ENCODE results near the gene NCOA1.

Gene NCOA1

GRCh38 chr2:24486636-24487205 is 4.3 kb upstream of the NCOA1 start:
- no peak overlapping the region for H3K4me3 ChIP-seq (replicated peaks; ENCODE audit: low read depth, low read length)
- TF ChIP-seq, protein P1, sequence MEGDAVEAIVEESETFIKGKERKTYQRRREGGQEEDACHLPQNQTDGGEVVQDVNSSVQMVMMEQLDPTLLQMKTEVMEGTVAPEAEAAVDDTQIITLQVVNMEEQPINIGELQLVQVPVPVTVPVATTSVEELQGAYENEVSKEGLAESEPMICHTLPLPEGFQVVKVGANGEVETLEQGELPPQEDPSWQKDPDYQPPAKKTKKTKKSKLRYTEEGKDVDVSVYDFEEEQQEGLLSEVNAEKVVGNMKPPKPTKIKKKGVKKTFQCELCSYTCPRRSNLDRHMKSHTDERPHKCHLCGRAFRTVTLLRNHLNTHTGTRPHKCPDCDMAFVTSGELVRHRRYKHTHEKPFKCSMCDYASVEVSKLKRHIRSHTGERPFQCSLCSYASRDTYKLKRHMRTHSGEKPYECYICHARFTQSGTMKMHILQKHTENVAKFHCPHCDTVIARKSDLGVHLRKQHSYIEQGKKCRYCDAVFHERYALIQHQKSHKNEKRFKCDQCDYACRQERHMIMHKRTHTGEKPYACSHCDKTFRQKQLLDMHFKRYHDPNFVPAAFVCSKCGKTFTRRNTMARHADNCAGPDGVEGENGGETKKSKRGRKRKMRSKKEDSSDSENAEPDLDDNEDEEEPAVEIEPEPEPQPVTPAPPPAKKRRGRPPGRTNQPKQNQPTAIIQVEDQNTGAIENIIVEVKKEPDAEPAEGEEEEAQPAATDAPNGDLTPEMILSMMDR (IDR thresholded peaks at IDR 0.05; ENCODE audit: low read length, missing control alignments): no peak
- DNase-seq (ENCODE audit: low read depth): no peak

DNA sequence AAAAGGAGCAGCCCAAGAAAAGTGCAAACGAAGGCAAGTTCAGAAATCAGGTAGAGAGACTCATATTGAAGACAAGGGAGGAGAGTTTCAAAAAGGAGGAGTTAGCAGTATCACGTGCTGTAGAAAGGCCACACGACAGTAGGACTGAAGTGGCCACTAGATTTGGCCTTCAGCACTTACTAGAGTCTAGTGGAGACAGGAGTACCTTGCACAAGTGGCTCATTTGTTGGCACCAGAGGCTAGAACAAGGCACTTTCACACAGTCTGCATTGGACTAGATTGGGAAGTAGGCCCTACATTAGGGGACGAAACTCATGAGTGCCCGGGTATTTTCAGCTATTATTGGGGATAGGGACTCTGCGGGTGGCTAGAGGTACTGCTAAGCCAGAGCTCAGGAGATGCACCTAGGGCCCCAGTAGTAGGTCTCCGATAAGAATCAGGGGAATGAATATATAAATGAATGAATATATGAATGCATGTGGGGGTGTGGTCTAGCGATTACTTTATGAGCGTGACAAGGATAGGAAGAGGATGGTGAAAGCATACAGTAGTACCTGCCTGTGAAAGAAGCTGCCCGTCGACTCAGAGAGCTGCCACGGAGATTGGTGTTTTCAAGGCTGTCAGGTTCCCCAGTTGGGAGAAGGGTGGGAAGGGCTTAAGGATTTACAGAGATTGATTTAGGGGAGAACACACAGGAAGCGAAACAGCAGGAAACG is 1.4 kb upstream of the NCOA1 start:
- no peak for DNase-seq (ENCODE audit: low read depth)
- TF ChIP-seq, protein P1 (IDR thresholded peaks at IDR 0.05; ENCODE audit: low read length, missing control alignments): no peak
- H3K4me3 ChIP-seq (replicated peaks; ENCODE audit: low read depth, low read length): no peak overlapping the region

- DNase-seq (ENCODE audit: low read depth): peak; percentile 49
- TF ChIP-seq, protein P1 (IDR thresholded peaks at IDR 0.05; ENCODE audit: low read length, missing control alignments): no peak
- H3K4me3 ChIP-seq (replicated peaks; ENCODE audit: low read depth, low read length): peak overlapping the region; percentile 48
Observed at GRCh38 chr2:24490181-24490689, 819 bp upstream of the NCOA1 start.

DNA sequence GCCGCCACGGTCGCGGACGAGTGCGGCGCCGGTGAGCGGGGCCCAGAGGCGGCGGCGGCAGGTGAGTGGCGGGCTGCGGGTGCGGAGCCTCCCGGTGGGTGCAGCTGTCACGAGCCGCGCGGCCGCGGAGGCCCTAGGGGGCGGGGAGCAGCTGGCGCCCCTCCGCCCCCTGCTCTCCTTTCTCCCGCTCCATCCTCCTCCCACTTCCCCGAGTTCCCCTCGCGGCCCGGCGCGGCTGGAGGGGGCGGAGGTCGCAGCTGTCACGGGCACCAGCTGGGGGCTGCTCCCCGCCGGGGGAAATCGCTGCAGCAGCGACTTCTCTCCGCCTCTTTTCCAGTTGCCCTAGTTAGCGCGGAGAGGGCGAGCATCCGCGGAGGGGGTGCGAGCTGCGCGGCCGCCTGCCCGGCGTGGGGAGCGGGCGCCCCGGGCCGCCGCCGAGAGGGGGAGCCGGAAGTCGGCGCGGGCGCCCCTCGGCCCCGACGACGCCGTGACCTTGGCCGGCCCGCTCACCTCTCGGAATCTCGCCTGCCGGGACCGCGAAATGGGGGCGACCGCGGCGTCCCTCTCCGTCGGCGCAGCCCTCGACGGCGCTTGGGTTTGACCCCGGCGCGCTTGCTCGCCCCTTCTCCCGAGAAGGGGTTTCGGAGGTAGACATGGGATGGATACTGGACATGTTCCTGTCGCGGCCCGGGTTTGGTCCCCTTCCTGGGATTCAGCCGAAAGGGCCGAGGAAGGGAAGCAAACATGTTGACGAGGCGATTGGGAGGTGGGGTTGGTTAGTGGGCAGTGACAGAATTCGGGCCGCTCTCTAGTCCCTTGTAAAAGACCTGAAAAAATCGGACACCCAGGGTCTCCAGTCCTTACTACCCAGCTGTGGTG is 727 bp downstream of the NCOA1 start:
- peak; percentile 26 for DNase-seq (ENCODE audit: low read depth)
- TF ChIP-seq, protein P1 (IDR thresholded peaks at IDR 0.05; ENCODE audit: low read length, missing control alignments): no peak
- peak overlapping the region; percentile 77 for H3K4me3 ChIP-seq (replicated peaks; ENCODE audit: low read depth, low read length)

- H3K4me3 ChIP-seq (replicated peaks; ENCODE audit: low read depth, low read length): peak overlapping the region; percentile 77
- TF ChIP-seq, protein P1 (IDR thresholded peaks at IDR 0.05; ENCODE audit: low read length, missing control alignments): no peak
- peak; percentile 31 for DNase-seq (ENCODE audit: low read depth)
Observed at GRCh38 chr2:24492421-24493279, 1.6 kb downstream of the NCOA1 start.

- H3K4me3 ChIP-seq (replicated peaks; ENCODE audit: low read depth, low read length): no peak overlapping the region
- peak; percentile 71 for DNase-seq (ENCODE audit: low read depth)
- TF ChIP-seq, protein P1 (IDR thresholded peaks at IDR 0.05; ENCODE audit: low read length, missing control alignments): no peak
Observed at GRCh38 chr2:24493713-24494112, 2.7 kb downstream of the NCOA1 start.
